HCT116 (cell line): ENCODE measurements around the gene CD164L2. TPM values are rescaled to one million over a fixed set of nuclear protein-coding genes. Genes with fewer than 3 reads are reported as not detected.
A peak's percentile ranks its signal among the peaks of the same experiment; 100 is the strongest.

Source experiments
- ATAC-seq: fragments of 200-7000 bp; cut with Tn5 transposase; 2 replicates; pipeline ENCODE4 v1.9.1; 2020; ENCODE audit warnings: mild to moderate bottlenecking, moderate library complexity
- BruUV-seq: library from RNA; stranded (reverse); fragments of 400-500 nt; replicated peaks from 2 replicates; lab custom pipeline; 2021; lab: Mats Ljungman, UMichigan
- CTCF ChIA-PET: fragments of 300-600 bp; sonication (Branson Sonifier 250); formaldehyde crosslinking; loops from one replicate; lab custom pipeline; 2021; ENCODE audit warnings: antibody characterized with exemption; lab: Charles Lee
- POLR2A ChIA-PET: fragments of 300-600, 350-600 bp; sonication (Branson Sonifier 250); formaldehyde crosslinking; loops from one replicate; lab custom pipeline; 2021; ENCODE audit warnings: antibody characterized with exemption; lab: Charles Lee
- RAD21 ChIA-PET, 2 experiments: fragments of 300-600 bp; sonication (Branson Sonifier 250); formaldehyde crosslinking; loops; one replicate each; lab custom pipeline; 2023; ENCODE audit warnings: low total read pairs in 2 of 2; ENCODE audit not compliant: uncharacterized antibody in 2 of 2, unreplicated experiment in 2 of 2, low non-redundant PET in 1 of 2; lab: Charles Lee
- DNase-seq: peaks from one replicate; pipeline ENCODE4 v3.0.0-alpha.2; 2010; ENCODE audit warnings: low read depth, low spot score
- H2AFZ ChIP-seq: fragments of 200-600 bp; shearing (Covaris generic), sonication (generic); 2 replicates; pipeline ENCODE4 v1.6.1; 2017; ENCODE audit warnings: low read depth, mixed run types, mixed read lengths, antibody characterized with exemption, low read length; ENCODE audit not compliant: poor library complexity, severe bottlenecking
- H3K27ac ChIP-seq: 2 replicates; pipeline ENCODE4 v1.5.1; 2012; ENCODE audit warnings: low read depth, low read length
- H3K27me3 ChIP-seq: fragments of 200-600 bp; sonication (generic); 2 replicates; pipeline ENCODE4 v1.6.1; 2016; ENCODE audit warnings: mixed run types, low read length, mixed read lengths; ENCODE audit not compliant: insufficient read depth
- H3K36me3 ChIP-seq, 2 experiments: fragments of 200-500 bp in 1 of 2; fragments of 200-600 bp in 1 of 2; sonication (Bioruptor generic) in 1 of 2; sonication (generic) in 1 of 2; 2 replicates each; pipeline versions ENCODE4 v1.5.1 to v1.6.1; 2014 to 2016; ENCODE audit warnings: low read length in 2 of 2, inconsistent platforms in 1 of 2, mixed read lengths in 1 of 2, mixed run types in 1 of 2; ENCODE audit not compliant: insufficient read depth in 2 of 2, control insufficient read depth in 1 of 2
- H3K4me1 ChIP-seq, 2 experiments: fragments of 200-600 bp in 1 of 2; sonication (generic) in 1 of 2; 2 replicates each; pipeline versions ENCODE4 v1.5.1 to v1.6.1; 2012 to 2017; ENCODE audit warnings: low read length in 2 of 2, inconsistent platforms in 1 of 2, mild to moderate bottlenecking in 1 of 2, mixed read lengths in 1 of 2, mixed run types in 1 of 2, moderate library complexity in 1 of 2; ENCODE audit not compliant: insufficient read depth in 2 of 2, control insufficient read depth in 1 of 2
- H3K4me2 ChIP-seq: fragments of 200-600 bp; sonication (generic); 2 replicates; pipeline ENCODE4 v1.6.1; 2017; ENCODE audit warnings: mixed run types, low read length, mixed read lengths
- H3K4me3 ChIP-seq, 2 experiments: fragments of 200-600 bp in 1 of 2; sonication (generic) in 1 of 2; replicated peaks in 1 of 2; 2 replicates each; pipeline ENCODE4 v1.5.1; 2011 to 2016; ENCODE audit warnings: low read length in 2 of 2, control low read depth in 1 of 2, low read depth in 1 of 2, mild to moderate bottlenecking in 1 of 2, mixed read lengths in 1 of 2, mixed run types in 1 of 2
- H3K79me2 ChIP-seq: fragments of 200-600 bp; sonication (generic); 2 replicates; pipeline ENCODE4 v1.6.1; 2017; ENCODE audit warnings: mild to moderate bottlenecking, mixed run types, low read length, moderate library complexity, mixed read lengths; ENCODE audit not compliant: insufficient read depth
- H3K9ac ChIP-seq: fragments of 200-600 bp; sonication (generic); 2 replicates; pipeline ENCODE4 v1.6.1; 2016; ENCODE audit warnings: low read length, mixed read lengths
- H3K9me2 ChIP-seq: fragments of 200-600 bp; sonication (generic), shearing (Covaris generic); 2 replicates; pipeline ENCODE4 v1.6.1; 2017; ENCODE audit warnings: mixed run types, mild to moderate bottlenecking, moderate library complexity; ENCODE audit not compliant: insufficient read depth
- H3K9me3 ChIP-seq, 2 experiments: fragments of 200-500 bp in 1 of 2; fragments of 200-600 bp in 1 of 2; sonication (Bioruptor generic) in 1 of 2; sonication (generic) in 1 of 2; 2 replicates each; pipeline ENCODE4 v1.6.1; 2014 to 2017; ENCODE audit warnings: low read length in 2 of 2, mixed read lengths in 2 of 2, inconsistent platforms in 1 of 2, low read depth in 1 of 2, mild to moderate bottlenecking in 1 of 2, mixed run types in 1 of 2, moderate library complexity in 1 of 2; ENCODE audit not compliant: control insufficient read depth in 1 of 2, insufficient read depth in 1 of 2
- H4K20me1 ChIP-seq: fragments of 200-600 bp; sonication (generic), shearing (Covaris generic); 2 replicates; pipeline ENCODE4 v1.6.1; 2017; ENCODE audit warnings: mixed run types, mild to moderate bottlenecking, moderate library complexity; ENCODE audit not compliant: insufficient read depth
- CBX3 ChIP-seq: IDR thresholded peaks from 2 replicates; pipeline ENCODE4 v1.6.1; 2012; ENCODE audit warnings: low read depth
- CEBPB ChIP-seq: IDR thresholded peaks from 2 replicates; pipeline ENCODE4 v1.6.1; 2012; ENCODE audit warnings: low read depth
- EZH2 ChIP-seq: fragments of 200-600 bp; sonication (generic); IDR thresholded peaks from 2 replicates; pipeline ENCODE4 v1.6.1; 2017; ENCODE audit warnings: antibody characterized with exemption, mixed run types
- JUND ChIP-seq: IDR thresholded peaks from 2 replicates; pipeline ENCODE4 v1.6.1; 2012
- POLR2AphosphoS5 ChIP-seq: IDR thresholded peaks from 2 replicates; pipeline ENCODE4 v1.6.1; 2011; ENCODE audit warnings: mild to moderate bottlenecking, low read depth, low read length, moderate library complexity
- SIN3A ChIP-seq: IDR thresholded peaks from 2 replicates; pipeline ENCODE4 v1.6.1; 2012; ENCODE audit warnings: low read depth
- SP1 ChIP-seq: IDR thresholded peaks from 2 replicates; pipeline ENCODE4 v1.6.1; 2012; ENCODE audit warnings: low read depth
- ZBTB33 ChIP-seq: IDR thresholded peaks from 2 replicates; pipeline ENCODE4 v1.6.1; 2011; ENCODE audit warnings: mild to moderate bottlenecking, low read length, moderate library complexity; ENCODE audit not compliant: insufficient replicate concordance; ENCODE audit errors: extremely low read depth
- intact Hi-C: fragments of 100-400 bp; cut with micrococcal nuclease; formaldehyde crosslinking; loops from 2 replicates; pipeline ENCODE4 v1.10.0; 2022
- total RNA-seq: library from RNA; stranded (reverse); gene quantifications from one replicate; pipeline ENCODE4 v1.2.1, GENCODE V29; 2021; ENCODE audit not compliant: unreplicated experiment

Gene CD164L2
- total RNA-seq, 1 experiment from 2014 or later = 11.6 TPM

DNA sequence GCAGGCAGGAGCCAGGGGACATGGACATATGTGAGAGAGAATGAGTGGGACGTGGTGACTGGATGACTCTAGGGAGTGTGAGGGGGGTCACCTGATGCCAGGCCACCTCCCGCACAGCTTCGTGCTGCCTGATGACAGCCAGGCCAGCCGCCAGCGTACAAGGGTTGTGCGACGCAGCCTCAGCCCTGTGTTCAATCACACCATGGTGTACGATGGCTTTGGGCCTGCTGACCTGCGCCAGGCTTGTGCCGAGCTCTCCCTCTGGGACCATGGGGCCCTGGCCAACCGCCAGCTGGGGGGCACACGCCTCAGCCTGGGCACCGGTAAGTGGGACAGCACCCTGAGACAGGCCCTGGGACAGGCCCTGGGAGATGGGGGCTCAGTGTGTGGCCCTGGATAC is 30.0 kb downstream of the CD164L2 start:
- H3K79me2 ChIP-seq = no peaks in the 10 kb centered on the region
- ChIA-PET POLR2A (interaction anchor here (1.9 to 2.4 kb wide), 2 partner anchors 11 to 13 kb away, joined by 10 to 14 read pairs; partner anchors contain the start of genes MAP3K6 and SYTL1), RAD21 (no interaction called here), CTCF (interaction anchor here (1.2 kb wide), 1 partner anchor 9 kb away, joined by 3 read pairs; no protein-coding TSS in a partner anchor)
- intact Hi-C loops = no loop called here
- ATAC-seq (no peak), DNase-seq (no peak)
- peaks cover 0 to 7% of the 10 kb centered on the region in 2 experiments; a peak in 1 of 4 replicates for H3K36me3 ChIP-seq
- no peak overlapping the region for H3K4me3 ChIP-seq
- no peak overlapping the region for H3K9ac ChIP-seq
- TF ChIP-seq EZH2 = no peak
- no peak for TF ChIP-seq CBX3
- no peak for TF ChIP-seq POLR2AphosphoS5
- no peak for TF ChIP-seq SP1
- H3K4me2 ChIP-seq = no peak overlapping the region
- no peaks in the 10 kb centered on the region for H4K20me1 ChIP-seq
- no peak overlapping the region for H3K27ac ChIP-seq
- H3K27me3 ChIP-seq = no peaks in the 10 kb centered on the region
- BruUV-seq = no TSS peak
- H3K9me2 ChIP-seq = no peaks in the 10 kb centered on the region
- no peak overlapping the region for H2AFZ ChIP-seq
- H3K9me3 ChIP-seq = no peaks in the 10 kb centered on the region
- H3K4me1 ChIP-seq = peaks cover 17 to 26% of the 10 kb centered on the region in 2 experiments

DNA sequence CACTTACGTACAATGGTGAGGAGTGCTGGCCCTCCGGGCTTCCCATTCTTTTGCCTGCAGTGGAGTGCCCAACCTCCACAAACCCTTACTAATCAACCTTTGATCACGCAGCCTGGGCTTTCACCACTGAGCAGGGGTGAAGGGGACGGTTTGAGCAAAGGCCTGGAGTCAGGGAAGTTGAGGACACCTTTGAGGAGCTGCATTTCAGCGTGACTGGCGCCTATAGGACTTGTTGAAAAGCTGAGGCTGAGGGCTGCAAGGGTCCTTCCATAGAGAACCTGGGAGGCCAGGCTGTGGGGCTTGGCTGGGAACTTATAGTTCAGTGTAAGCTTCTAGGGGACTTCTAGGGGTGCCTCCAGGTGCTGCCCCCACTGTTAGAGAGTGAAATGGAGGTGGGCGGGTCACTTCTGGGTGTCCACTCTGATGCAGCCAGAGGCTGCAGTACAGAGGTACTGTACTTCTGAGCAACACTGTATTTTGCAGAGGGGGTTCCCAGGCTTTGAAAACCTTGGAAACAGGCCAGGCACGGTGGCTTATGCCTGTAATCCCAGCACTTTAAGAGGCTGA is 31.5 kb downstream of the CD164L2 start:
- POLR2A ChIA-PET = interaction anchor here (1.2 to 1.9 kb wide), 2 partner anchors 9 to 10 kb away, joined by 3 to 10 read pairs; partner anchors contain the start of gene SYTL1
- Histone ChIP-seq H3K27ac (0 out of 2 replicates have a peak overlapping the region, but pooled peaks have one; percentile 16), H2AFZ (no peak overlapping the region), H3K4me2 (no peak overlapping the region), H3K9me3 (no peaks in the 10 kb centered on the region), H3K9ac (no peak overlapping the region), H3K27me3 (no peaks in the 10 kb centered on the region), H3K4me3 (no peak overlapping the region), H3K4me1 (peaks cover 25 to 31% of the 10 kb centered on the region in 2 experiments), H4K20me1 (no peaks in the 10 kb centered on the region), H3K9me2 (no peaks in the 10 kb centered on the region), H3K79me2 (no peaks in the 10 kb centered on the region), H3K36me3 (peaks cover 0 to 7% of the 10 kb centered on the region in 2 experiments; a peak in 1 of 4 replicates)
- DNase-seq (no peak), ATAC-seq (no peak)
- RAD21 ChIA-PET = no interaction called here
- intact Hi-C loops = no loop called here
- CTCF ChIA-PET = no interaction called here
- TF ChIP-seq JUND (no peak), CBX3 (no peak), SIN3A (no peak), ZBTB33 (no peak), CEBPB (no peak)
- no TSS peak for BruUV-seq
